Esophagus squamous epithelium (tissue), 5 donors: ENCODE measurements around the gene TRERF1. TPM values are rescaled to one million over a fixed set of nuclear protein-coding genes. Genes with fewer than 3 reads are reported as not detected.

Source experiments
- DNase-seq: peaks from one replicate; lab custom pipeline; 2025; lab: John Stamatoyannopoulos, UW
- H3K27ac ChIP-seq, 4 donors: fragments of 200-600 bp; sonication (generic); one replicate each; pipeline ENCODE4 v1.5.1; 2016 to 2019; ENCODE audit warnings: mild to moderate bottlenecking in 1 of 4
- H3K27me3 ChIP-seq, 4 donors: fragments of 200-600 bp; sonication (generic); 1 replicate in 3 of 4; 2 replicates in 1 of 4; pipeline versions ENCODE4 v1.5.1 to v1.6.0; 2017 to 2021; ENCODE audit warnings: antibody characterized with exemption in 1 of 4
- H3K36me3 ChIP-seq, 3 donors: fragments of 200-600 bp; sonication (generic); one replicate each; pipeline ENCODE4 v1.5.1; 2016 to 2019
- H3K4me1 ChIP-seq, 3 donors: fragments of 200-600 bp; sonication (generic); one replicate each; pipeline ENCODE4 v1.5.1; 2017 to 2019
- H3K4me3 ChIP-seq, 4 donors: fragments of 200-600 bp; sonication (generic); 1 replicate in 3 of 4; 2 replicates in 1 of 4; pipeline ENCODE4 v1.5.1; 2016 to 2019; ENCODE audit warnings: mild to moderate bottlenecking in 2 of 4, moderate library complexity in 1 of 4
- H3K9me3 ChIP-seq, 3 donors: fragments of 200-600 bp; sonication (generic); one replicate each; pipeline ENCODE4 v1.5.1; 2016 to 2019
- POLR2A ChIP-seq, 4 donors: fragments of 450-650 bp; IDR thresholded peaks; one replicate each; pipeline ENCODE4 v1.6.1; 2017; ENCODE audit warnings: antibody characterized with exemption in 4 of 4, mild to moderate bottlenecking in 4 of 4, moderate library complexity in 3 of 4
- WGBS, 2 donors: methylation state at CpG; one replicate each; pipeline ENCODE4 v1.1.5; 2018; 5-methylcytosine and 5-hydroxymethylcytosine counted together
- intact Hi-C: fragments of 100-400 bp; cut with DNase I; formaldehyde crosslinking; loops from one replicate; pipeline ENCODE4 v1.15.0; 2022
- total RNA-seq, 4 donors: library from RNA; depleted of rRNA; stranded (reverse); fragments of >200 nt; gene quantifications; one replicate each; pipeline ENCODE4 v1.1.0, GENCODE V29; 2016
- TF ChIP-seq, protein P1 (sequence below), 6 experiments: fragments of 450-650 bp in 4 of 6; fragments of 200-600 bp in 2 of 6; sonication (generic) in 2 of 6; IDR thresholded peaks; one replicate each; pipeline ENCODE4 v1.5.1; 2016 to 2019; ENCODE audit warnings: antibody characterized with exemption in 6 of 6, mild to moderate bottlenecking in 4 of 6, moderate library complexity in 4 of 6
- donor health status: DM: yes; HTN: yes; CAD: no.

Gene TRERF1
- total RNA-seq, 4 donors from 2014 or later: 5.5 to 13.8 (median 11.5) TPM

DNA sequence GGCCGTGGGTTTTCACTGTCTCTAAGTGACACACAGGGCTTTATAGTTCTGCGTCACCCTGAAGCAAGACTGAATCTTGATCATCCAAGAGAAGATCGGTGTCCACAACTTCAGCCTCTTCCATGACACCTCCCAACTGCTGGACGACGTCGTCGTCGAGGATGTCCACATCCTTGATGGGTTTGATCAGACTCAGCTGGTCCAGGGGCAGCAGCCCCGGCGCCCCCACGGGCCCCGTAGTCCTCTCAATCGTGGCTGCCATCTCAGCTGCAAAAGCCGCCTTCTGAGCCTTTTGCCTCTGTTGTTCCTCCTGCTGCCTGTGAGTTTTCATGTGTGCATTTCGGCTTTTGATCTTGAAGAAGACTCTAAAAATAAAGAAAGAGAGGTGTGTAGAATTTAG is 223.4 kb downstream of the TRERF1 start:
- Histone ChIP-seq H3K27ac (peak overlapping the region in 3 of 4 donors; percentile 83 to 91 (median 90)), H3K4me3 (no peak overlapping the region), H3K4me1 (peaks cover 0 to 85% (median 24%) of the 10 kb centered on the region in 3 donors), H3K27me3 (no peaks in the 10 kb centered on the region), H3K36me3 (peaks cover 0 to 52% (median 0%) of the 10 kb centered on the region in 3 donors), H3K9me3 (no peaks in the 10 kb centered on the region)
- no peak for DNase-seq
- intact Hi-C loops: no loop called here
- TF ChIP-seq POLR2A (IDR thresholded peaks at IDR 0.05): no peak
- TF ChIP-seq, protein P1, sequence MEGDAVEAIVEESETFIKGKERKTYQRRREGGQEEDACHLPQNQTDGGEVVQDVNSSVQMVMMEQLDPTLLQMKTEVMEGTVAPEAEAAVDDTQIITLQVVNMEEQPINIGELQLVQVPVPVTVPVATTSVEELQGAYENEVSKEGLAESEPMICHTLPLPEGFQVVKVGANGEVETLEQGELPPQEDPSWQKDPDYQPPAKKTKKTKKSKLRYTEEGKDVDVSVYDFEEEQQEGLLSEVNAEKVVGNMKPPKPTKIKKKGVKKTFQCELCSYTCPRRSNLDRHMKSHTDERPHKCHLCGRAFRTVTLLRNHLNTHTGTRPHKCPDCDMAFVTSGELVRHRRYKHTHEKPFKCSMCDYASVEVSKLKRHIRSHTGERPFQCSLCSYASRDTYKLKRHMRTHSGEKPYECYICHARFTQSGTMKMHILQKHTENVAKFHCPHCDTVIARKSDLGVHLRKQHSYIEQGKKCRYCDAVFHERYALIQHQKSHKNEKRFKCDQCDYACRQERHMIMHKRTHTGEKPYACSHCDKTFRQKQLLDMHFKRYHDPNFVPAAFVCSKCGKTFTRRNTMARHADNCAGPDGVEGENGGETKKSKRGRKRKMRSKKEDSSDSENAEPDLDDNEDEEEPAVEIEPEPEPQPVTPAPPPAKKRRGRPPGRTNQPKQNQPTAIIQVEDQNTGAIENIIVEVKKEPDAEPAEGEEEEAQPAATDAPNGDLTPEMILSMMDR (IDR thresholded peaks at IDR 0.05): no peak
- 83 to 92% methylated on average over 15 of the region's 15 CpGs for WGBS, 2 donors

GRCh38 chr6:42227173-42227850 is 224.4 kb downstream of the TRERF1 start:
- no peaks in the 10 kb centered on the region for H3K9me3 ChIP-seq
- intact Hi-C loops: no loop called here
- no peaks in the 10 kb centered on the region for H3K27me3 ChIP-seq
- no peak for DNase-seq
- peaks cover 0 to 44% (median 0%) of the 10 kb centered on the region in 3 donors for H3K36me3 ChIP-seq
- peaks cover 0 to 82% (median 24%) of the 10 kb centered on the region in 3 donors for H3K4me1 ChIP-seq
- H3K4me3 ChIP-seq: peak overlapping the region in 2 of 4 donors; percentile 0 to 8
- TF ChIP-seq, protein P1 (IDR thresholded peaks at IDR 0.05): no peak
- no peak for TF ChIP-seq POLR2A (IDR thresholded peaks at IDR 0.05)
- WGBS, 2 donors: 52 to 64% methylated on average over 8 to 9 of the region's 9 CpGs
- H3K27ac ChIP-seq: peak overlapping the region; percentile 78 to 91 (median 86)

- intact Hi-C loops: no loop called here
- peak overlapping the region; percentile 78 to 91 (median 86) for H3K27ac ChIP-seq
- WGBS, 2 donors: 34% methylated on average over 5 of the region's 8 CpGs; no CpG with 5 or more reads in 1 of the 2 donors
- peak overlapping the region in 1 of 4 donors; percentile 8 for H3K4me3 ChIP-seq
- TF ChIP-seq, protein P1 (IDR thresholded peaks at IDR 0.05): no peak
- TF ChIP-seq POLR2A (IDR thresholded peaks at IDR 0.05): no peak
- no peaks in the 10 kb centered on the region for H3K9me3 ChIP-seq
- peaks cover 0 to 37% (median 0%) of the 10 kb centered on the region in 3 donors for H3K36me3 ChIP-seq
- DNase-seq: no peak
- peaks cover 0 to 83% (median 24%) of the 10 kb centered on the region in 3 donors for H3K4me1 ChIP-seq
- H3K27me3 ChIP-seq: no peaks in the 10 kb centered on the region
Observed at GRCh38 chr6:42226645-42227143, 225.0 kb downstream of the TRERF1 start.

- intact Hi-C loops: no loop called here
- Histone ChIP-seq H3K27ac (peak overlapping the region; percentile 78 to 91 (median 86)), H3K4me3 (no peak overlapping the region), H3K4me1 (peaks cover 0 to 83% (median 27%) of the 10 kb centered on the region in 3 donors), H3K36me3 (peaks cover 0 to 32% (median 0%) of the 10 kb centered on the region in 3 donors), H3K9me3 (no peaks in the 10 kb centered on the region), H3K27me3 (no peaks in the 10 kb centered on the region)
- TF ChIP-seq POLR2A (IDR thresholded peaks at IDR 0.05): no peak
- TF ChIP-seq, protein P1 (IDR thresholded peaks at IDR 0.05): no peak
- DNase-seq: no peak
- 18 to 41% methylated on average over 3 of the region's 3 CpGs for WGBS, 2 donors
Observed at GRCh38 chr6:42226161-42226611, 225.5 kb downstream of the TRERF1 start.

- 55 to 57% methylated on average over 4 of the region's 4 CpGs for WGBS, 2 donors
- peaks cover 0 to 83% (median 27%) of the 10 kb centered on the region in 3 donors for H3K4me1 ChIP-seq
- H3K36me3 ChIP-seq: peaks cover 0 to 25% (median 0%) of the 10 kb centered on the region in 3 donors
- no peak overlapping the region for H3K4me3 ChIP-seq
- TF ChIP-seq POLR2A (IDR thresholded peaks at IDR 0.05): no peak
- TF ChIP-seq, protein P1 (IDR thresholded peaks at IDR 0.05): no peak
- H3K27ac ChIP-seq: peak overlapping the region in 3 of 4 donors; percentile 83 to 91 (median 90)
- no peak for DNase-seq
- intact Hi-C loops: no loop called here
- no peaks in the 10 kb centered on the region for H3K9me3 ChIP-seq
- no peaks in the 10 kb centered on the region for H3K27me3 ChIP-seq
Observed at GRCh38 chr6:42225419-42225818, 226.3 kb downstream of the TRERF1 start.
